Measurements from ENCODE around the gene MRPL52.

GRCh38 chr14:22803687-22803974, 26.1 kb upstream of the MRPL52 start:
- TF ChIP-seq EZH2 (IDR thresholded peaks at IDR 0.05; ENCODE audit: insufficient read depth, poor library complexity, severe bottlenecking) (no peak), EZH2phosphoT487 (IDR thresholded peaks at IDR 0.05; ENCODE audit: insufficient read depth, low read depth) (no peak)

Measured in GM23248 (cell line).